ENCODE data around the gene NFE2L1.
"Not testable (repeated sequence)": the region's sequence is repeated elsewhere in the genome, so short reads cannot be mapped to it uniquely, and the experiment has no call there.

NFE2L1 gene

DNA sequence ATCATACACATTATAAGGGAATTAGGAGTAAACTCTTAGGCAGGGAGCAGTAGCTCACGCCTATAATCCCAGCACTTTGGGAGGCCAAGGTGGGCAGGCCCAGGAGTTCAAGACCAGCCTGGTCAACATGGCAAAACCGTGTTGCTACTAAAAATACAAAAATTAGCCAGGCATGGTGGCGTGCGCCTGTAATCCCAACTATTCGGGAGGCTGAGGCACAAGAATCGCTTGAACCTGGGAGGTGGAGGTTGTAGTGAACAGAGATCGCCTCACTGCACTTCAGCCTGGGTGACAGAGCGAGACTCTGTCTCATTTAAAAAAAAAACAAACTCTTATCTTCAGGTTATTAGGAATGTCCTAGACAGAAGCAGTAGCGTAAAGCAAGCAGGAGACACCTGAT, 24.7 kb downstream of the NFE2L1 start:
- not testable (repeated sequence) for DNase-seq

GRCh38 chr17:48073566-48074094, 25.5 kb downstream of the NFE2L1 start:
- DNase-seq = not testable (repeated sequence)

- peak; percentile 71 for DNase-seq
Measured at GRCh38 chr17:48074322-48075081, 26.3 kb downstream of the NFE2L1 start.

GRCh38 chr17:48077152-48077551, 29.0 kb downstream of the NFE2L1 start:
- not testable (repeated sequence) for DNase-seq

- DNase-seq = no peak
Measured at GRCh38 chr17:48081858-48082257, 33.7 kb downstream of the NFE2L1 start.

DNA sequence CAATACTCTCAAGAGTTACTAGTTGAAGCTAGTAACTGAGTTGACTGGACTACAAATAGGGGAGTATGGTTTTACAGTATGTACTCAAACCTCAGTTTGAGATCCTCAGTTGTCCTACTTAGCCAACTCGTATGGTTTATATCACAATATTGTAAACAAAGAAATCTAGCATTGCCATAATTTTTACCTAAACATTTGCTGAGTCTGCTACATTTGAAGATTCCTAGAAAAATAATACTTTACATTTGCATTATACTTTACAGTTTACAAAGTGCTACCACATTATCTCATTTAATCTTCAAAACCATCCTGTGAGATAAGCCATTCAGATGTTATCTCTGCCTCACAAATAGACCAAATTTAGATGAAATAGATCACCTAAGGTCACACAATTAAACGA, 36.8 kb downstream of the NFE2L1 start:
- no peak for DNase-seq

GRCh38 chr17:48093341-48094045, 45.3 kb downstream of the NFE2L1 start:
- DNase-seq = no peak

DNA sequence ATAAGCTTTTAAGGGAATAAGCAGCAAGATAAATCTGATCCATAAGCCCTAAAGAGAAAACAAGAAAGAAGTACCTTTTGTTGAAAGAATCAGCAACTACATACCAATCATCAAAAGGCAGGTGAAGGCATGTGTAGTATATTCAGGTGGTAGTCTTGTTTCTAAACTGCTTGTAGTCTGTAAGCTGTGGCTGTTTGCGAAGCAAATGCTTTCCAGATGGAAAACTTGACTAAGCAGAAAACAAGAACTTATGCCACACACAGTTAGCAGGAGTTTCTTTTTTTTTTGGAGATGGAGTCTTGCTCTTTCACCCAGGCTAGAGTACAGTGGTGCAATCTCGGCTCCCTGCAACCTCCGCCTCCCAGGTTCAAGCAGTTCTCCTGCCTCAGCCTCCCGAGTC, 47.5 kb downstream of the NFE2L1 start:
- DNase-seq = no peak

- no peak for DNase-seq
Measured at GRCh38 chr17:48100160-48100559, 52.0 kb downstream of the NFE2L1 start.

DNA sequence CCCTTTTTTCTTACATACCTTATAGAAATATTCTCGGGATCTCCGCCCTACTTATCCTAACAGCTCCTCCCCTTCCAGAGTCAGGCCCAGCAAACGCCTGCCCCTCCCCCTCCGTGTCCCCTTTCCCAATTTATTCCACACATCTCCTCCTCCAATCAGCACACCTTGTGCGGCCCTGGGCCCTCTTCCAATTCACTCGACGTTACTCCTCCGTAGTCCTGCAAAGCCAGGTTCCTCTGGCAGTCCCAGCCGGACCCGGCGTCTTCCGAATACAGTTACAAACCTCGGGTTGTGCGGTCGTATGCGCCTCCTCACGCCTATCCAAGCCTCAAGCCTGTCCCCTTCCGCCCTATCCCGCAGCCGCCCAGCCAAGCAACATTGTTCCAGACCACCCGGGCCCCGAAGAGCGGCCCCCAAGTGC, 52.4 kb downstream of the NFE2L1 start:
- DNase-seq = no peak

DNA sequence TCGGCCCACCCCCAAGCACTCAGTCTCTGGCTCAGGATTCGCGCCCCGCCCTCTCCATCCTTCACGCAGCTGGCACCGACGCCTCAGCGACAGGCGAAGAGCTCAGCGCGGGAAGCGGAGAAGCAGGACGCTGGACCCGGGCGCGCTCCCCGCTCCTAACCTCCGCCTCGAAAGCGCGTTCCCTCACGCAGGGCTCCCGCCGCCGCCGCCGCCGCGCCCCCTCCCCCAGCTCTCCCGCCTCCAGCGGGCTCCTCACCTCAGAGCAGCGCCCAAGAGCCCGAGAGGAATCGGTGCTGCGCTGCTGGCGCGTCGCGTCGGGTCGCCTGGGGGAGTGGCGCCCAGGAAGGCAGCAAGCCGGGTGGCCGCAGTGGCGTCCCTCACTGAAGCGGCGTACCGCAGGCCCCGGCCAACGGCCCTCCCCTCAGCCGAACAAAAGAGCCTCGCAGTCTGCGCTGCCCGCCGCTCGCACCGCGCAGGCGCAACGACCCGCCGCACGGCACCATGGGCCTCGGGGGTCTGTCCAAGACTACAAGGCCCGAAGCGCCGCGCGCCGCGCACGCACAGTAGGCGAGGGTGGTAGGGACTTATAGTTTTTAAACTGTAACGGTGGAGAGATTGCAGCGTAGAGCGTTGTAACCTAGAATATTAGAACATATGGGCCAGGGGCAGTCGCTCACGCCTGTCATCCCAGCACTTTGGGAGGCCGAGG, 53.0 kb downstream of the NFE2L1 start, which contains the start of gene CBX1:
Gene CBX1 (minus strand): TSS at position 467 of the 709 bp plus-strand sequence. CDS start 24,474 bp downstream, outside the sequence.
- DNase-seq = peak; percentile 95

GRCh38 chr17:48102043-48102750, 54.0 kb downstream of the NFE2L1 start:
- DNase-seq = no peak

- peak; percentile 28 for DNase-seq
Measured at GRCh38 chr17:48102798-48103715, 54.9 kb downstream of the NFE2L1 start.

- no peak for DNase-seq
Measured at GRCh38 chr17:48104440-48104839, 56.3 kb downstream of the NFE2L1 start.

DNA sequence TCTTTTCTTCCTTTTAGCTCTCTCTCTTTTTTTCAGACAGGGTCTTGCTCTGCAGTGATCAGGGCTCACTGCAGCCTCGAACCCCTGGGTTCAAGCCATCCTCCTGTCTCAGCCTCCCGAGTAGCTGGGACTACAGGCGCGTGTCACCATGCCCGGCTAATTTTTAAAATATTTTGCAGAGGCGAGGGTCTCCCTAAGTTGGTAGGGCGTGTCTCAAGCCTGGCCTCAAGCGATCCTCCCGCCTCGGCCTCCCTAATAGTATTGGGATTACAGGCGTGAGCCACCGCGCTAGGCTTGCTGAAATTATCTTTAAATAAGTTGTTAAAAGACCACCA, 58.6 kb downstream of the NFE2L1 start:
- DNase-seq = no peak

- peak; percentile 95 for DNase-seq
Measured at GRCh38 chr17:48107137-48108055, 59.2 kb downstream of the NFE2L1 start, which contains the start of gene SNX11. TSS of gene SNX11 (plus strand) at chr17:48107766. CDS start at chr17:48112044, 4,278 bp downstream.

DNA sequence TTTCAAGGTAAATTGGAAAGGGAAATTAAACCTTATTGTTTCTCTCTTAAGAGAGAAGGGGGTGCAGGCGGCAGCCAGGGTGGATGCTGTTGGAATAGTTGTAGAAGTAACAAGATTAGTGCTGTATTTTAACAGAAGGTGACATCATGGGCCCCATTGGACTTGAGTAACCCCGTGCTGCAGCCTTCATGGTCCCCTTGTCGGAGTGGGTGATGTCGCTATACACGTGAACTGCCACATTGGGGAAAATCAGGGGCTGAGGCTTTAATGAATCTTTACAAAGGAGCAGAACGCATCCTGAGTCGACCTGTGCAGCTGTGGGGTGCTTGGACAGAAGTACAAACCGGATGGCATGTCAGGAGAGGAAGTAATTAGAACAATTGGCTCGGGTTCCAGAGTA, 62.6 kb downstream of the NFE2L1 start:
- no peak for DNase-seq

All from stimulated activated CD4-positive, alpha-beta T cell treated with anti-CD3 and anti-CD28 coated beads, Interleukin-4, amount 100 ng/mL, for 1 hour (primary cell).